EL (cell line): Measurements from ENCODE around the gene GTPBP4.

Source experiments
- DNase-seq: peaks from one replicate; pipeline ENCODE4 v3.0.0-alpha.2; 2016

The GTPBP4 gene

DNA sequence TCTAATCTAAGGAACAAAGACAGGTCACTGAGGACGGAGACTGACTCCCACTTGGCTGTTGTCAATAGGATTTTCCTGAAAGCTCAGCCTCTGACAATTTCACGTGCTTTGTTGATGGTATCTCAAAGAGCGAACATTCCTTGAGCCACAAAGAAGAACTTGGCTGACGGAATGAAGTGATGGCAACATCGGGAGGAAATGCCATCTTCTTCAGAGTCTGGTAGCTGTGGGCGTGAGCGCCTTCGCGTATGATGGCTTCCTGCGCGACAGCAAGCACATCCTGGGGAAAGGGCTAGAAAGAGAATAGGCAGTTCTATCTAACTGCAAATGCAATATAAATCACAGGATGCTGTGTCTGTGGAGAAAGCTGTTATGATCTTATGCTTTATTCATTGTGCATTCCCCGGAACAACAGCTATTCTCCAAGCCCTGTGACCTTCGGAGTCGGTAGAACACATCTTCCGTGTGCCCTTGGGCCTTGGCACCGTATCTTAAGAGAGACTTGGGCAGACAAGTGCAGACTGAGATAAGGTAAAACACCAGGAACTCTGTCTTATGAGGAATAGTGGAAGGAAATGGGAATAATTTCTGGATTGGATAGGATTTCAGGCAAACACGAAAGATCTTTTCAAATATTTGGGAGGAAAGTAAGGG is 19.6 kb upstream of the GTPBP4 start:
- DNase-seq, result no peak

- no peak for DNase-seq
These were observed 18.6 kb upstream of the GTPBP4 start for GRCh38 chr10:969473-970150.

- peak; percentile 18 for DNase-seq
These were observed 17.7 kb upstream of the GTPBP4 start for GRCh38 chr10:970311-971149.

- no peak for DNase-seq
These were observed 17.1 kb upstream of the GTPBP4 start for GRCh38 chr10:971150-971542.

GRCh38 chr10:971613-972012 is 16.6 kb upstream of the GTPBP4 start:
- DNase-seq, result no peak

DNA sequence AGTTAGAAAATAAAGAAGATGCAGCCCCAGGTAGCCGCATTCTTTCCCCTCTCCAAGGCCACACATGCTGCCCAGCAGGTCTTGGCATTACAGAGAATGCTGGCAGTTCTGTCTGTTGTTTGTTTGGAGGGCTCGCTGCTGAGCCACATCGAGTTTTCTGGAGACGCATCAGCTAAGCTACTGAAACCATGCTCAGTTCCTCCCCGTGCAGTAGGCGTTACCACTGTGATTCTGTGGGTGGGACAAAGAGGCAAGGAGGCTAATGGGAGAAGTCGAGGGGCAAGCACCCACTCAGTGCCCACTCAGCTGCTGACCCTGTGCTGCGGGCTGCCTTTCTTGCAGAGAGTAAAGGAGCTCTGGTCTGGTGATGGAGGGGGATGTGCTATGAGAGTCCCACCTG is 15.5 kb upstream of the GTPBP4 start:
- no peak for DNase-seq

DNA sequence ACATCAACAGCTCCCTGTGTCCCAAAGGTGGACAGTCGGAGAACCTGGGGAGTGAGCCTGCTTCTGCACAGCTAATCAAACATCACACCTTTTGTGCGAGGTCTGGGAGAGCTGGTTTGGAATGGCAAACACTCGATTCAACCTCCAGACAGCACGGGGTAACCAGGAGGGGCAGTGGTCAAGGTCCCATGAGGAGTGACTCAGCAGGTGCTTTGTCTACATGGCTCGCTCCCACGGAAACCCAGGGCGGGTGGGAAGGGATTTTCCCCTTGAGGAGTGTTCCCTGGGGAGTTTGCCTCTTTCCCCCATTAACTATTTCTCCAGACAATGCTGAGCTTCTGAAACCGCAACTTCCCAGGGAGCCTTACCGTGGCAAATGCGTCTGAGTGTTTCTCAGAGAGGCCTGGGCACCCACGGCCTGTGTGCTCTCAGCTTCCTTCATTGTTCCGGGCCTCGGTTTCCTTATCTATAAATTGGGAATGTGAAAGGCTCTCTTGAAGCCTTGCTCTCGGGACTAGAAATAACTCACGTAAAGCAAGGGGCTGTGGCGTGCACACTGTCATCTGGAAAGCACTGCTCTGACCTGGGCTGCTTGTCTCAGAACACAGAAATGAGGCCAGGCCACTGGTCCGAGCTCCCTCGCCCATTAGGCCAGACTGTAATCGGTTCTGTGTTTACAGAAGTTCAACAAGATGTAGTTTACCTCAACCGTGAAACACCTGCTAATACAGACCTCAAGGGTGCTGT is 14.0 kb upstream of the GTPBP4 start:
- DNase-seq, result no peak

DNA sequence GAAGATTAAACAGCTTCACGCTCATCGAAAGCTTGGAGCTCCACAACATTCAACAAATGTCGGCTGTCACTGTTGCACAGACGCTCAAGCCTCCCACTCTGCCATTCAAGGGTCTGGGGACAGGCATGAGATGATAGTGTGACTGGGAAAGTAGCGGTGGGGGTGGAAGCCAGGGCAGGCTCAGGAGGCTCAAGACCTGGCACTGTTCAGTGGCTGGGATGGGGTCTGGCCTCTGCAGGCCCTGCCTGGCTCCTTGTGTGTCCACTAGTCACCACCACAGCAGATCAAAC is 13.5 kb upstream of the GTPBP4 start:
- no peak for DNase-seq

DNA sequence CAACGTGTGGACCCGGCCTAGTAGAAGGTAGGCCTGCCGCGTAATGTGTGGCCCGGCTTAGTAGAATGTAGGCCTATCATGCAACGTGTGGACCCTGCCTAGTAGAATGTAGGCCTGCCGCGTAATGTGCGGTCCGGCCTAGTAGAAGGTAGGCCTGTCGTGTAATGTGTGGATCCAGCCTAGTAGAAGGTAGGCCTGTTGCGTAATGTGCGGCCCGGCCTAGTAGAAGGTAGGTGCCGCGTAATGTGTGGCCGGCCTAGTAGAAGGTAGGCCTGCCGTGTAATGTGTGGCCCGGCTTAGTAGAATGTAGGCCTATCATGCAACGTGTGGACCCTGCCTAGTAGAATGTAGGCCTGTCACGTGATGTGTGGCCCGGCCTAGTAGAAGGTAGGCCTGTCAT is 11.9 kb upstream of the GTPBP4 start:
- no peak for DNase-seq

GRCh38 chr10:978826-979421 is 9.3 kb upstream of the GTPBP4 start:
- DNase-seq, result no peak

GRCh38 chr10:980468-981093 is 7.7 kb upstream of the GTPBP4 start:
- no peak for DNase-seq

DNA sequence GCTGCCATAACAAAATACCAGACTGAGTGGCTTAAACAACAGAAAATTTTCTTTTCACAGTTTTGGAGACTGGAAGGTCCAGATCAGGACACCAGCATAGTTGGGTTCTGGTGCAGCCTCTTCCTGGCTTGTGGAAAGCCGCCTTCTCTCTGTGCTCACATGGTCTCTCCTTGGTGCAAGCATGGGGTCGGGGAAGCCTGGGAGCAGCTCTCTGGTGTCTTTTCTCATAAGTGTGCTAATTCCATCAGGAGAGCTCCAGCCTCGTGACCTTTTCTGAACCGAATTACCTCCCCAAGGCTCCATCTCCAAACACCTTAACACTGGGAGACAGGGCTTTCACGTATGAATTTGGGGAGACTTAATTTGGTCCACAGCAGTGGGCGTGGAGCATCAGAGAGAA is 4.8 kb upstream of the GTPBP4 start:
- DNase-seq, result no peak

DNA sequence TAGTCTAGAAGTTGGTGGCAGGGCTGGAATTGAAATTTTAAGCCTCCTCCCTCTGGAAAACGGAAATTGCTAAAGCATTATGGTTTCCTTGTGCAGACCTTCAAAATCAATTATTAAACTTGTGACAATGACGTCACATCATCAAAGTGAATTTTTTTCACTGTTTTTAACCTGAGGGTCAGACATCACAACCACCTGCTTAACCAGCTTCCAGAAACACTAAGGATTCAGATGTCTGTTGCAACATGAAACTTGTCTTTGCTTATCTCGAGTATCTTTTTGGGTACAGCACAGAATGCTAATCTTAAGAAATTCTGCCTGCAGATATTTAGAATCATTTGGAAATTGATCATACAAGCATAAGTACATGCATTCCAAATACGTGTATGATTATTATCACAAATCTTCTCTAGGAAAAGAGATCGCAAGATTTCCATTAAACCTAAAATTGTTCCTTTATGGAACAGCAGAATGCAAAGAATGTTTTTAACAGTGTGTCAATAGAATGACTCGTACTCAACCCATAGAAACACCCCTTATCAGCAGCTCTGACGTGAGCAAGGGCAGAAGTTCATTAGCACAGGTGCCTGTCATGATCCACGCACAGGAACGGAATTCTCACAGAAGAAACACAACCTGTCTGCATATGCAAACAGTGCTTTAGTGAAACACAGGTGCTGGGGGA is 4.1 kb upstream of the GTPBP4 start:
- DNase-seq, result peak; percentile 61

DNA sequence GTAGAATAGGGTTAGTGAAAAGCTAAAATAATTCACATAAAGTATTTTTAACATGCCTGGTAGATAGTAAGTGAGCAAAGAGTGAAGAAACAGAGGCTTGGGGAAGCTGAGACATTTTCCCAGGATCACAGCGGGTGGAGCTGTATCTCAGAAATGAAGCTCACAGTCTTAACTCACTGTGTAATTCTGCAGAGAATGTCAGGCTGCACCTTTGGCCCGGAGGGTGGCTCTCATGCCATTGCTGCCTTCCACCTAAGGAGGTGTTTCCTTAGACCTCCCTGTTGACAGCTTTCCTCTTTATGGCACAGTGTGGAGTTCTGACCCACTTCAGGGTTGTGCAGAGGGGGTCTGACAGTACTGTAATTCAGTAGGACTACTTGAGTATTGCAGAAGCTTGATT is 2.9 kb upstream of the GTPBP4 start:
- DNase-seq, result no peak

DNA sequence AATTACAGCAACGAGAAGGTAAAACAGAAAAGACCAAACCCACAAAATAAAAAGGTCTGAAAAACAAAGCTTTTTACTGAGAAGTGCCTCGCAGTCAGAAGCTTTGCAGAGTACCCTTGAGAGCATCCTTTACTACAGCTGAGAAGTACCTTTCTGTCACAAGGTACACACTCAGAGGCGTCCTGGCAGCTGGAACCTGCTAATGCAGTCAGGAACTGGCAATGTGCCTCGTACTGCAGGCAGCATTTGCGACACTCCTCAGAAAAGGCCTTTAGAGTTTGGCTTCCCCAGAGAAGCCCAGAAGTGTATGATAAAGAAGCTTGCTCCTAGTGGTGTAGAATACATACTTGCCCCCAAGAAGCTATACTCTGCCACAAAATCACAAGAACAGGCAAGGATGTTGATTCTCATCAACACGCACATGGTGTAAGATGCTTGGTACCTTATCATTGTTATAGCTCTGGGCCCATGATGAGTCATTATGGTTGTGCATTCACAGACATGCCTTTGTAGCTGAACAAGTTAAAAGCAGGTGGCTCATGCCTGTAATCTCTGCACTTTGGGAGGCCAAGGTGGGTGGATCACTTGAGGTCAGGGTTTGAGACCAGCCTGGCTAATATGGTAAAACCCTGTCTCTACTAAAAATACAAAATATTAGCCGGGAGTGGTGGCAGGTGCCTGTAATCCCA is 2.0 kb upstream of the GTPBP4 start:
- DNase-seq, result peak; percentile 77

DNA sequence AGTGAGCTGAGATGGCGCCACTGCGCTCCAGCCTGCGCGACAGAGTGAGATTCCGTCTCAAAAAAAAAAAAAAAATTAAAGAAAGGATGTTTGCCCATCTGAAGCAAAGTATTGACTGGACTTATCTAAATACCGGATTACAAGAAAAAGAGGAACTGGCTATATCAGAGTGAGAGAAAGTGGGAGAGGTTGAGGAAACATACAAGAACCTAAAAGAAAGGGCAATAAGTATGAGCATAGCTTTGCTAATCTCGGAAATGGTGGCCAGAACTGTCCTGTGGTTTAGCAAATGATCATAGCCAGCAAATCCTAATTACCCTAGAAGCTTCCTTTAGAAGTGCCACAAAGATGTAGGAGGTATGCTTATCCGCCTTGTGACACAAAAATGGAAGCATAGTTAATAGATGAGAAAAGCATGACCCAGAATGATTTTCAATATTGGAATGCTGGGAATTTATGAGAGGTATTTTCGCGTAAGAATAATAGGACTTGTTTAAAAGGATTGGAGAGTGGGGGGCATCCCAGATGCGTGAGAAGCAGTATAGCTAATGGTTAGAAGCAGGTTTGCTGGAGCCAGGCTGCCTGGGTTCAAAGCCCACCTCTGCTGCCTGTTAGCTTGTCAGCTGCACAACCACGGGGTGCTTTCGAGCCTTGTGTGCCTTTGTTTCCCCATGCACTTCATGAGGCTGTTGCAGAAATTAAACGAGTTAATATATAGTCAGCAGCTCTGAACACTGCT is 1.2 kb upstream of the GTPBP4 start:
- peak; percentile 94 for DNase-seq

GRCh38 chr10:987620-987869 is 689 bp upstream of the GTPBP4 start:
- DNase-seq, result peak; percentile 51

DNA sequence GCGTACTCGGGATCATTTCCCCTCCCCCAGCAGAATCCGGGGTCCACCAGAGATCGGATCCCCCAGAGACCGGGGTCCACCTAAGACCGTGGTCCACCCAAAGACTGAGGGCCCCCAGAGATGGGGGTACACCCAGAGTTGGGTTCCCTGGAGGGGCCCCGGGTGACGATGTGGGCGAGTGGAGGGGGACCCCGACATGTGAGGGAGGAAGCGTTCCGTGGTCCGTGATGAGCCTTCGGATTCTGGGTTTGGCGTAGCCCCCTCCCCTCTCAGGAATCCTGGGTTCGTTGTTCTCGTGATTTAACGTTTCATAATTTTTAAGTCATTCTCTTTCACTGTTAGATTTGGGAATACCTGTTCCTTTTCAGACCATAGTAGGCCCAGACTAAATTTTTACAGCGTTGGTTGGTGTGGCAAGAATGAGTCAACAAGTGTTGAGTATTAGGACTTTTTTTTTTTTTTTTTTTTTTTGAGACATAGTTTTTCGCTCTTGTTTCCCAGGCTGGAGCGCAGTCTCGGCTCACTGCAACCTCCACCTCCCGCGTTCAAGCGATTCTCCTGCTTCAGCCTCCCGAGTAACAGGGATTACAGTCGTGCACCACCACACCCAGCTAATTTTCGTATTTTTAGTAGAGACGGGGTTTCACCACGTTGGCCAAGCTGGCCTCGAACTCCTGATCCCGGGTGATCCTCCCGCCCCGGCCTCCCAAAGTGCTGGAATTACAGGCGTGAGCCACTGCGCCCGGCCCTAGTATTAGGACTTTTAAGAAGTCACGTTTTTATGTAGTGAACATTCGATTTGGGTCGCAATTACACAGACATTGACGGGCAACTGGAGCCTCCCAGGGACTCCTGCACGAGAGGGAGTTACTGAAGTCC is 672 bp downstream of the GTPBP4 start:
- peak; percentile 25 for DNase-seq

- no peak for DNase-seq
These were observed 2.6 kb downstream of the GTPBP4 start for GRCh38 chr10:990808-991207.

DNA sequence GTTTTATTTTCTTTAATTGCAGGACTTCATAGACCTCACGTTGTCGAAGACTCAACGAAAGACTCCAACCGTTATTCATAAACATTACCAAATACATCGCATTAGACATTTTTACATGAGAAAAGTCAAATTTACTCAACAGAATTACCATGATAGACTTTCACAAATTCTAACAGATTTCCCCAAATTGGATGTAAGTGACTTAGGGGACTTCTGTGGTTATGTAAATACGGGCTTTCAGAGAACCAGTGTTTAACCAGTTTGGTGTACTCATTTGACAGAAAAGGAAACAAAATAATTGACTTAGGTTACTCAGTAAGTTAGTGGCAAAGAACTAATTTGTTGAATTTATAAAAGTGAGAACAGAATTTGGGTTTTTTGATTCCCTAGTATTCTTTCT is 4.2 kb downstream of the GTPBP4 start:
- no peak for DNase-seq
